ENCODE measurements around the gene NT5DC4.

NT5DC4 gene

DNA sequence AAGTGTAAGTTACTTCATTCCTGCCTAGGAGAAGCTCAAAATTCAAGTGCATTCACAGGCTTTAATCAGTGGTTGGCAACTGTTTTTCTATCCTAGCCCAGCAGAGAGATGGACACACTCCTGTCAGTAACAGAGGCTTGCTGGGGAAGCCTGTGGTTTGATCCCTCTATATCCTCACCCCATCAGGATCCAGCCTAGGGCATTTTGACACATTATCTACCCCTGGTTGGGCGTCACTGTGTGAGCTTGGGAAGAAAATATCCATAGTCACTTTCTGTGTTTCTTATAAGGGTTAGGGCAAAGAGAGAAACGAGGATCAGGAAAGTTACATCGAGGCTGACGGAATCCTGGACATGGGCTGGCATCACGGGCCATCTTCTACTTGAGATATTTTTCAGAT lies 10.0 kb downstream of the NT5DC4 start:
- no peak for TF ChIP-seq TAF1 (IDR thresholded peaks at IDR 0.05; ENCODE audit: borderline replicate concordance, insufficient read depth, low read length)

DNA sequence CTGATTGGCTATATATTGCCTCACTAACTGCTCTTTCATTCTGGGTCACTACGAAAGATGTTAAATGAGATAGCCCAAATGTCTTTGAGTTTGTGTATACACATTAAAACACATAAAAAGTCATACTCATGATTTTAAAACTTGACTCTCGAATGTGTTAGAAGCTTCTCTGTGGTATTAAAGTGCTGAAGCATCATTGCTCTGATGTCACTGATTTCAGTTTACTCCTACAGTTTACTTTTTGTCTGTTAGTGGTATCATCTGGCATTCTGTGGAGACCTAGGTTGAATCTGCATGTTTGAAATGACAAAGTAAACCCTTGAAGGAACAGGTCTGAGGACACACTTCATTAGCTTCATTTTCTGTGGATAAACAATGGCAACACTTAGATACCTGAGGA lies 10.7 kb downstream of the NT5DC4 start:
- TF ChIP-seq TAF1 (IDR thresholded peaks at IDR 0.05; ENCODE audit: borderline replicate concordance, insufficient read depth, low read length) (no peak), POLR2AphosphoS5 (IDR thresholded peaks at IDR 0.05; ENCODE audit: low read depth, low read length) (no peak), FOXP2 (optimal IDR thresholded peaks at IDR 0.05; ENCODE audit: borderline replicate concordance, extremely low read depth, extremely low read length, insufficient read depth) (no peak), SIN3A (IDR thresholded peaks at IDR 0.05; ENCODE audit: borderline replicate concordance, insufficient read depth, low read length) (no peak)
- TF ChIP-seq, protein P1, sequence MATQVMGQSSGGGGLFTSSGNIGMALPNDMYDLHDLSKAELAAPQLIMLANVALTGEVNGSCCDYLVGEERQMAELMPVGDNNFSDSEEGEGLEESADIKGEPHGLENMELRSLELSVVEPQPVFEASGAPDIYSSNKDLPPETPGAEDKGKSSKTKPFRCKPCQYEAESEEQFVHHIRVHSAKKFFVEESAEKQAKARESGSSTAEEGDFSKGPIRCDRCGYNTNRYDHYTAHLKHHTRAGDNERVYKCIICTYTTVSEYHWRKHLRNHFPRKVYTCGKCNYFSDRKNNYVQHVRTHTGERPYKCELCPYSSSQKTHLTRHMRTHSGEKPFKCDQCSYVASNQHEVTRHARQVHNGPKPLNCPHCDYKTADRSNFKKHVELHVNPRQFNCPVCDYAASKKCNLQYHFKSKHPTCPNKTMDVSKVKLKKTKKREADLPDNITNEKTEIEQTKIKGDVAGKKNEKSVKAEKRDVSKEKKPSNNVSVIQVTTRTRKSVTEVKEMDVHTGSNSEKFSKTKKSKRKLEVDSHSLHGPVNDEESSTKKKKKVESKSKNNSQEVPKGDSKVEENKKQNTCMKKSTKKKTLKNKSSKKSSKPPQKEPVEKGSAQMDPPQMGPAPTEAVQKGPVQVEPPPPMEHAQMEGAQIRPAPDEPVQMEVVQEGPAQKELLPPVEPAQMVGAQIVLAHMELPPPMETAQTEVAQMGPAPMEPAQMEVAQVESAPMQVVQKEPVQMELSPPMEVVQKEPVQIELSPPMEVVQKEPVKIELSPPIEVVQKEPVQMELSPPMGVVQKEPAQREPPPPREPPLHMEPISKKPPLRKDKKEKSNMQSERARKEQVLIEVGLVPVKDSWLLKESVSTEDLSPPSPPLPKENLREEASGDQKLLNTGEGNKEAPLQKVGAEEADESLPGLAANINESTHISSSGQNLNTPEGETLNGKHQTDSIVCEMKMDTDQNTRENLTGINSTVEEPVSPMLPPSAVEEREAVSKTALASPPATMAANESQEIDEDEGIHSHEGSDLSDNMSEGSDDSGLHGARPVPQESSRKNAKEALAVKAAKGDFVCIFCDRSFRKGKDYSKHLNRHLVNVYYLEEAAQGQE (IDR thresholded peaks at IDR 0.05; ENCODE audit: insufficient read depth in 1 of 2, low read depth in 2 of 2, low read length in 2 of 2): no peak

DNA sequence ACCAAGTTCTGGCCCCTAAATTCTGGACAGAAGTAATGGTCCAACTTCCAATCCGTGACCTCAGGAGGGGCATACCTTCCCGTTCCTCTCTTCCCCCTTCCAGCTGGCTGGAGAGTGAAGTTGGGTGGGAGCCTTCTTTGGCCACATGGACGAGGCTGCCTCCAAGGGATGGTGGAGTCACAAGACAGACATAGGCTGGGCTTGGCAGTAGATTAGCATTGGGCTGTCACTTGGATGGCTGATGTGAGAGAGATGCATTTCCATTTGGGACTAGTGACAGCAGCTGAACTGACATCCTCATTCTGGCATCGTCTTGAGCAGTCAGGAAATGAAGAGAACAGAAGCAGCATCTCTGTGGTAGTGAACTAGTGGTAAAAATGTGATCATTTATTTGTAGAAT lies 12.6 kb downstream of the NT5DC4 start:
- TF ChIP-seq SIN3A (IDR thresholded peaks at IDR 0.05; ENCODE audit: borderline replicate concordance, insufficient read depth, low read length): no peak
- no peak for TF ChIP-seq FOXP2 (optimal IDR thresholded peaks at IDR 0.05; ENCODE audit: borderline replicate concordance, extremely low read depth, extremely low read length, insufficient read depth)
- no peak for TF ChIP-seq POLR2AphosphoS5 (IDR thresholded peaks at IDR 0.05; ENCODE audit: low read depth, low read length)
- TF ChIP-seq, protein P1 (IDR thresholded peaks at IDR 0.05; ENCODE audit: insufficient read depth in 1 of 2, low read depth in 2 of 2, low read length in 2 of 2): no peak
- TF ChIP-seq TAF1 (IDR thresholded peaks at IDR 0.05; ENCODE audit: borderline replicate concordance, insufficient read depth, low read length): no peak

DNA sequence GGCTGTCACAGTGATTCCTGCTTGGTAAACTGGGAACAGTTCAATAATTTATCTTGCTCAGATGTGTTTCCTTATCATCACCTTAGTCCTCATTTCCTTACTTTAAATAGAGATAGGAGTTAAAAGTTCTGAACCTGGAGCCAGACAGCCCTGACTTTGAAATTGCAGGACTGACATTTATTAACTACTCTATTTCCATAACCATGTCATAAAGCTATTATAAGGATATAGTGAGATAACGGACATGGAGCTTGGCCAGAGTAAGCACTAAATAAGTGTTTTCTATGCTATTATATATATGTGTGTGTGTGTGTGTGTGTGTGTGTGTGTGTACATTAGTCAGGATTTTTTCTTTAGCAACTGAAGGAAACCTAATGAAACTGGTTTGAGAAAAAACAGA lies 13.1 kb downstream of the NT5DC4 start:
- TF ChIP-seq, protein P1 (IDR thresholded peaks at IDR 0.05; ENCODE audit: insufficient read depth in 1 of 2, low read depth in 2 of 2, low read length in 2 of 2): no peak
- no peak for TF ChIP-seq SIN3A (IDR thresholded peaks at IDR 0.05; ENCODE audit: borderline replicate concordance, insufficient read depth, low read length)
- TF ChIP-seq FOXP2 (optimal IDR thresholded peaks at IDR 0.05; ENCODE audit: borderline replicate concordance, extremely low read depth, extremely low read length, insufficient read depth): no peak
- TF ChIP-seq POLR2AphosphoS5 (IDR thresholded peaks at IDR 0.05; ENCODE audit: low read depth, low read length): no peak
- no peak for TF ChIP-seq TAF1 (IDR thresholded peaks at IDR 0.05; ENCODE audit: borderline replicate concordance, insufficient read depth, low read length)

DNA sequence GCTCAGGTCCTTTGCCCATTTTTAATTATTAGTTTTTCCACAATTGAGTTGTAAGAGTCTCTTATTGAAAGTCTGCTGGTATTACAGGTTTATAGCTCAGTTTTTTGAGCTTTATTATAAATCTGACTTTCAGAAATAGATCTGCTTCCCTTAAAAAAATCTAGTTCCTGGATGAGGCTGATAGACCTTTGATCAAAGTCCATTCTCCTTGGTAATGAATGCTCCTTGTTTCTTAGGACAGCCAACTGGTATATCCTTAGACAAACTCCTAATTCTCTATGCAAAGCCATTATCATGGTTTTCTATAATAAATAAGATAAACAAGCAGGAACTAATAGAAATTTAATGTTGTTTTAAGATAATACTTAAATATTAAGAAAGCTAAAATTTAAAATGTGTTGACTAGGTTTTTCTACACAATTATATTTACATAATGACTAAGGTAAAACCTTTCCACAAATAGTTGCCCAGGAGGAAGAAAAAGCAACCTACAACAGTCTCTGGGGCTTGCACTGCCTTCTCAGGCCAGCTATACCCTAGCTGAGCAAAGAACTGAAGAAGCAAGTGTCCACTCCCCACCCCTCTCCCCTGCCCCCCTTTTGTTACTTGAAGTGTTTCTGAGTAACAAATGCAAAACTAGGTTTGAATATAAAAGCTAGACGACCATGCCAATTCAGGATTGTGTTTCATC lies 16.9 kb downstream of the NT5DC4 start:
- no peak for TF ChIP-seq FOXP2 (optimal IDR thresholded peaks at IDR 0.05; ENCODE audit: borderline replicate concordance, extremely low read depth, extremely low read length, insufficient read depth)
- no peak for TF ChIP-seq TAF1 (IDR thresholded peaks at IDR 0.05; ENCODE audit: borderline replicate concordance, insufficient read depth, low read length)
- TF ChIP-seq POLR2AphosphoS5 (IDR thresholded peaks at IDR 0.05; ENCODE audit: low read depth, low read length): no peak
- TF ChIP-seq, protein P1 (IDR thresholded peaks at IDR 0.05; ENCODE audit: insufficient read depth in 1 of 2, low read depth in 2 of 2, low read length in 2 of 2): no peak
- no peak for TF ChIP-seq SIN3A (IDR thresholded peaks at IDR 0.05; ENCODE audit: borderline replicate concordance, insufficient read depth, low read length)

All from PFSK-1 (cell line).